ENCODE results near the gene MYO7B. TPM values are rescaled to one million over a fixed set of nuclear protein-coding genes. Genes with fewer than 3 reads are reported as not detected.

Gene MYO7B
- total RNA-seq, 1 donor from 2014 or later = 0.10 TPM

- no peak overlapping the region for H3K27ac Mint-ChIP-seq
- no peak for DNase-seq (ENCODE audit: low spot score)
- peaks cover 11% of the 10 kb centered on the region for H3K9me3 Mint-ChIP-seq
- intact Hi-C loops (cut with micrococcal nuclease) = no loop called here
- no peaks in the 10 kb centered on the region for H3K27me3 Mint-ChIP-seq (ENCODE audit: insufficient read depth)
- H3K36me3 Mint-ChIP-seq (ENCODE audit: low read depth) = peaks cover 3% of the 10 kb centered on the region
- peaks cover 5% of the 10 kb centered on the region for H3K4me1 Mint-ChIP-seq (ENCODE audit: low read depth)
- H3K4me3 Mint-ChIP-seq = no peak overlapping the region
Observed at GRCh38 chr2:127606625-127607398, 71.3 kb downstream of the MYO7B start.

DNA sequence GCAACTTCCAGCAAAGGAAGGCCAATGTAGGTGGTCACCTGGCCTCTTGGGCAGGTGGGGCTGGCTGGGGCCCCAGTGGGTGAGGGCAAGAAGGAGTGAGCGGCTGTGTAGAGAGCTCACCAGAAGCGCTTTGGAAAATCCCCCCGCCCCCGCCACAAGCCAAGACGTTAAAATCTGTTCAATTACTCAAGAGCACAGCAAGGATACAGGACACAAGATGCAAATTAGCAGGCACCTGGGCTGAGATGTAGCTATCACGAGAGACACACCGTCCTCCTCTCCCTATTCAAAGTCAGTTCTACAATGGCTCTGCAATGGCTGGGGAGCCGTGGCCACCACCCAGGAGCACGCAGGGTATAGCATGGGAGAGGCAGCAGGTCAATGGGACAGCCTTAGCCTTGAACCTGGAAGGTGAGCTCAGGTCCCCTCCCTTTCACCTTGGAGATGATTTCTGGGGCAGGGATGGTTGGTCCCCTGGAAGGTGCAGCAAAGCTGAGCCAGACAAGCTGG, 72.0 kb downstream of the MYO7B start:
- Mint-ChIP-seq H3K4me1 (ENCODE audit: low read depth) (peaks cover 5% of the 10 kb centered on the region), H3K27me3 (ENCODE audit: insufficient read depth) (no peaks in the 10 kb centered on the region), H3K27ac (no peak overlapping the region), H3K9me3 (peaks cover 7% of the 10 kb centered on the region), H3K4me3 (no peak overlapping the region), H3K36me3 (ENCODE audit: low read depth) (peaks cover 3% of the 10 kb centered on the region)
- intact Hi-C loops (cut with micrococcal nuclease) = no loop called here
- no peak for DNase-seq (ENCODE audit: low spot score)

GRCh38 chr2:127608061-127609030, 72.9 kb downstream of the MYO7B start:
- Mint-ChIP-seq H3K4me1 (ENCODE audit: low read depth) (peaks cover 5% of the 10 kb centered on the region), H3K27me3 (ENCODE audit: insufficient read depth) (no peaks in the 10 kb centered on the region), H3K4me3 (no peak overlapping the region), H3K27ac (no peak overlapping the region), H3K9me3 (peaks cover 5% of the 10 kb centered on the region), H3K36me3 (ENCODE audit: low read depth) (no peaks in the 10 kb centered on the region)
- DNase-seq (ENCODE audit: low spot score) = no peak
- intact Hi-C loops (cut with micrococcal nuclease) = no loop called here

DNA sequence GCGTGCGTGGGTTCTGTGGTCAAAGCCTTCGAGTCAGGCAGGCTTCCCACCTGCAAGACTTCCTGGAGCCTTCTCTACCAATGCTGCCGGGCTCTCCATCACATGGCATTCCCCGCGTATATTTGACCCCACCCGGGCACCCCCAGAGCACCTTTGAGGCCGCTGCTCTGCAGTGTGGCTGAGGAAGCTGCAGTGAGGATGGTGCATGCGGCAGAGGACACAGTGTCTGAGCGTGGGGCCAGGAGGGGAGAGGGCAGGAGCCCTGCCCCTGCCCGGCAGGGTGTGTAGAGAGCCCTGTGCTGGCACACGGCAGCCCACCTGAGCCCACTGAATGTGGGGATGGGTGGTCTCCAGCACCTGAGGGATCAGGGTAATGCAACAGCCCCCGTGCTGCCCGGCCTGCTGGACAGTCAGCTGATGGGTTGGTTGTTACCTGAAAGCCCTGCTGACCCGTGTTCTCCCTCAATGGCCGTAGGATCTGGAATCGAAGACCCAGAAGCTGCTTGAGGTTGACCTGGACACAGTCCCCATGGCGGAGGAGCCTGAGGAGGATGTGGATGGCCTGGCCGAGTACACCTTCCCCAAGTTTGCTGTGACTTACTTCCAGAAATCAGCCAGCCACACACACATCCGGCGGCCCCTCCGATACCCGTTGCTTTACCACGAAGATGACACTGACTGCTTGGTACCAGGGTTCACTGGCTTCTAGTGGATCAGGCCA, 73.7 kb downstream of the MYO7B start:
- Mint-ChIP-seq H3K27ac (no peak overlapping the region), H3K4me1 (ENCODE audit: low read depth) (peaks cover 4% of the 10 kb centered on the region), H3K36me3 (ENCODE audit: low read depth) (no peaks in the 10 kb centered on the region), H3K9me3 (peaks cover 11% of the 10 kb centered on the region), H3K4me3 (no peak overlapping the region), H3K27me3 (ENCODE audit: insufficient read depth) (peaks cover 2% of the 10 kb centered on the region)
- DNase-seq (ENCODE audit: low spot score) = no peak
- intact Hi-C loops (cut with micrococcal nuclease) = no loop called here

- no peak for DNase-seq (ENCODE audit: low spot score)
Observed at GRCh38 chr2:127609818-127610217, 74.3 kb downstream of the MYO7B start.

GRCh38 chr2:127610561-127610960, 75.1 kb downstream of the MYO7B start:
- Mint-ChIP-seq H3K4me3 (no peak overlapping the region), H3K36me3 (ENCODE audit: low read depth) (no peaks in the 10 kb centered on the region), H3K9me3 (peaks cover 11% of the 10 kb centered on the region), H3K27me3 (ENCODE audit: insufficient read depth) (peaks cover 6% of the 10 kb centered on the region), H3K4me1 (ENCODE audit: low read depth) (no peaks in the 10 kb centered on the region), H3K27ac (no peak overlapping the region)
- intact Hi-C loops (cut with micrococcal nuclease) = no loop called here
- no peak for DNase-seq (ENCODE audit: low spot score)

More at GRCh38 chr2:127609818-127610217, 74.3 kb downstream of the MYO7B start:
- Mint-ChIP-seq H3K27ac (no peak overlapping the region), H3K4me1 (ENCODE audit: low read depth) (no peaks in the 10 kb centered on the region), H3K27me3 (ENCODE audit: insufficient read depth) (peaks cover 2% of the 10 kb centered on the region), H3K4me3 (no peak overlapping the region), H3K9me3 (peaks cover 11% of the 10 kb centered on the region), H3K36me3 (ENCODE audit: low read depth) (no peaks in the 10 kb centered on the region)
- intact Hi-C loops (cut with micrococcal nuclease) = no loop called here

DNA sequence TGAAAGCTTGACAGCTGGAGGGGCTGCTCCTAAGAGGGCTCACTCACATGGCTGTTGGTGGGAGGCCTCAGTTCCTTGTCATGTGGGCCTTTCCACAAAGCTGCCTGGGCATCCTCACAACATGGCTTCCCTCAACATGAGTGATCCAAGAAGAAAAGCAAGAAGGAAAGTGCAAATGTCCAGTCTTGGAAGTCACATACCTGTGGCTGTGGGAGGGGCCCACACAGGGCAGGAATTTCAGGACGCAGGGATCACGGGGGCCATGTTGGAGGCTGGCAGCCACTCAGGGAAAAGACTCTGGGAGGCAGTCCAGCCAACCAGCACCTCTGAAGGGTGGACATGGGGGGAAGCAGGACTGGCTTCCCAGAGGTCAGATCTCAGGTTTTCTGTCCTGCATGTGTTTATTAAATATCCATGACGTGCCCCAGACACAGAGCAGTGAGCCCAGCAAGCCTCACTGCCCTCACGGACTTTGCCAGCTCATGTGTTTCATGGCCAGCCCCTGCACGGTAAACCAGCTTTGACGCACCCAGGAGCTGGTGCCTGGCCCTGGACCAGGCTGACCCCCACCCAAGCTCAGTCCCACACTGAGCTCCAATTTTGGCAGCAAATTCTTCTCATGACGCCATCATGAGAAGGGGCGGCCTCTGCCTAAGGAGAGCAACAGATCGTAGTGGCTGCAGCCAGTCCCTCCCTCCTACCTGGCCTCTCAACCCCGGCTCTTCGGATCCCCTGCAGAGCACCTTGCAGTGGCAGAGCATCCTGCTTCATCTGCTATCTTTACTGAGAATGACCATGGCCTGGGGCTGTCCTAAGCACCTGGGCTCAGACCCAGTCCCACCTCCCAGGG, 75.8 kb downstream of the MYO7B start:
- Mint-ChIP-seq H3K4me1 (ENCODE audit: low read depth) (no peaks in the 10 kb centered on the region), H3K27ac (no peak overlapping the region), H3K27me3 (ENCODE audit: insufficient read depth) (peaks cover 8% of the 10 kb centered on the region), H3K4me3 (no peak overlapping the region), H3K36me3 (ENCODE audit: low read depth) (peaks cover 2% of the 10 kb centered on the region), H3K9me3 (peaks cover 11% of the 10 kb centered on the region)
- intact Hi-C loops (cut with micrococcal nuclease) = no loop called here
- DNase-seq (ENCODE audit: low spot score) = no peak

- peaks cover 8% of the 10 kb centered on the region for H3K27me3 Mint-ChIP-seq (ENCODE audit: insufficient read depth)
- no peak overlapping the region for H3K27ac Mint-ChIP-seq
- no peak for DNase-seq (ENCODE audit: low spot score)
- peaks cover 2% of the 10 kb centered on the region for H3K36me3 Mint-ChIP-seq (ENCODE audit: low read depth)
- peaks cover 11% of the 10 kb centered on the region for H3K9me3 Mint-ChIP-seq
- no peaks in the 10 kb centered on the region for H3K4me1 Mint-ChIP-seq (ENCODE audit: low read depth)
- no peak overlapping the region for H3K4me3 Mint-ChIP-seq
- intact Hi-C loops (cut with micrococcal nuclease) = no loop called here
Observed at GRCh38 chr2:127612111-127612822, 76.8 kb downstream of the MYO7B start.

DNA sequence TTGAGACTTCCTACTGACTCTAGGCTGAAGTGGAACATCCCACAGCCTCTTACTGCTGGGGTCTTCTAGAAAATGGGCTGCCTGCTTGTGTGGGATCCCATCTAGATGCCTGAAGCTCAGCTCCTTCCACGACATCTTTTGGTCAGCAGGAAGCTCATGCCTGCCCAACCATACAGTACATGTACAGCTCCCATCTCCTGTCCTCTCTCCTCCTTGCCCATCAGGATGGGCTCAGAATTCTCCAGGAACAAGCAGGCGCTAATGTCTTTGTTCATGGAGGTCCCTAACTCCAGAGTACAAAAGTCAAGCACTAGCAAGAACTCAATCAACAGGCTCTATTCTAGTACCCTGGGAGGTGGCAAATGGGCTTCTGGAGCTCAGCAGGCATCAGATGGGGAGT, 78.8 kb downstream of the MYO7B start:
- no peaks in the 10 kb centered on the region for H3K4me1 Mint-ChIP-seq (ENCODE audit: low read depth)
- no peak overlapping the region for H3K4me3 Mint-ChIP-seq
- H3K9me3 Mint-ChIP-seq = peaks cover 11% of the 10 kb centered on the region
- peaks cover 2% of the 10 kb centered on the region for H3K36me3 Mint-ChIP-seq (ENCODE audit: low read depth)
- no peak overlapping the region for H3K27ac Mint-ChIP-seq
- peaks cover 10% of the 10 kb centered on the region for H3K27me3 Mint-ChIP-seq (ENCODE audit: insufficient read depth)
- intact Hi-C loops (cut with micrococcal nuclease) = no loop called here
- no peak for DNase-seq (ENCODE audit: low spot score)

DNA sequence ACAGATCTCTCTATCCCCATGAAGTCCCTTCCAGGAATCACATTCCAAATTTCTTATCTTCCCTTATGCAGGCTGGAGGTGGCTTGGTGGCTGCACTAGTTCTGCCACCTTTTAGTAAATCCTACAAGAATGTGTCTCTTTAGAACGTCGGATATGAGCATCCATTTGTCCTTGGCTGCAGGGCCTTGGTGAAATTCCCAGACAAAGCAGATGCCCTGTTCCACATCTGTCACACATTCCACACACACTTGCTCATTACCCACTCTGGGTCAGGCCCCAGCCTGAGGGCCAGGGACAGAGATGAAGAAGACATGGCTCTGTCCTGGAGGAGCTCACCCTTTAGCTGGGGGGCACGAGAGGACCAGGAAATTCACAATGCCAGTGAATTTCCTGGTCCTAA, 79.2 kb downstream of the MYO7B start:
- peaks cover 10% of the 10 kb centered on the region for H3K27me3 Mint-ChIP-seq (ENCODE audit: insufficient read depth)
- H3K27ac Mint-ChIP-seq = no peak overlapping the region
- intact Hi-C loops (cut with micrococcal nuclease) = no loop called here
- H3K4me1 Mint-ChIP-seq (ENCODE audit: low read depth) = no peaks in the 10 kb centered on the region
- DNase-seq (ENCODE audit: low spot score) = no peak
- H3K9me3 Mint-ChIP-seq = peaks cover 11% of the 10 kb centered on the region
- peaks cover 2% of the 10 kb centered on the region for H3K36me3 Mint-ChIP-seq (ENCODE audit: low read depth)
- no peak overlapping the region for H3K4me3 Mint-ChIP-seq

DNA sequence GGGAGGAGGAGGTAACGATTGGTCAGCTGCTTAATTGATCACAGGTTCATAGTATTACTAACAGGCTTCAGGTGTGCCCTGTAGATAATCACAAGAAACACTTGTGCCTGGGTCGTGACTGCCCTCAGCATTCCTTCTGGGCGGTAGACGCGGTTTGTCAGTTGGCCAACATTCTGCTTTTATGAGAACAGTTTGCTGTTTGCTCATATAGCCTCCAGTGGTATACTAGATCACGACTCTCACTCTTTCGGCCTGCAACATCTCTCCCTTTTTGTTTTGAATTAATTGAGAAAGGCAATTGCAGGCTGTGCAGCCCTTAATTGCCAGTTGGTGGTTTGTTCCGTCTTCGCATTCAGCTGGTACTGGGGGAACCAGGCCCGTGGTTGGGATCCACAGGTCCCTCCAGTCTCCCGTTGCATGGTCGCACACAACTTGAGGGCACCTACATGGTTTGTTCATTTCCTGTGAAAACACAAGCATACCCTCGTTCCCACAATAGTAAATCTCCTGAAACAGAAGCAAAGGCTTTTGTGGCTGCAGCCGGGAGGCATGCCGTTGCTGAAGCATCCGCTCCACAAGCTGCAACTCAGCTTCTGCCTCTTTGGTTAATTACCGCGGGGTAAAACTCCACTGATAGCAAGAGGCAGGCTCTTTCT, 80.2 kb downstream of the MYO7B start:
- Mint-ChIP-seq H3K9me3 (peaks cover 11% of the 10 kb centered on the region), H3K27ac (no peak overlapping the region), H3K4me1 (ENCODE audit: low read depth) (no peaks in the 10 kb centered on the region), H3K27me3 (ENCODE audit: insufficient read depth) (peaks cover 10% of the 10 kb centered on the region), H3K4me3 (no peak overlapping the region), H3K36me3 (ENCODE audit: low read depth) (peaks cover 2% of the 10 kb centered on the region)
- intact Hi-C loops (cut with micrococcal nuclease) = no loop called here
- DNase-seq (ENCODE audit: low spot score) = no peak

Data from activated T-helper 1 cell treated with anti-CD3 and anti-CD28 coated beads, Interleukin-12 subunit alpha, Interleukin-12 subunit beta, Interleukin-2, Interleukin-4 antibody, amounts not matched to agents 30 ng/mL and 10 ng/mL and 1 ng/mL, durations not matched to agents 14 hours and 24 hours and 36 hours (primary cell).